ENCODE data around the gene CX3CR1. TPM values are rescaled to one million over a fixed set of nuclear protein-coding genes. Genes with fewer than 3 reads are reported as not detected.

Gene CX3CR1
- total and polyA plus RNA-seq, 10 of the 15 experiments (the other 5 are each of a cell fraction or from before 2014, with no cell fraction given), result 0.05 to 0.53 (median 0.15) TPM

DNA sequence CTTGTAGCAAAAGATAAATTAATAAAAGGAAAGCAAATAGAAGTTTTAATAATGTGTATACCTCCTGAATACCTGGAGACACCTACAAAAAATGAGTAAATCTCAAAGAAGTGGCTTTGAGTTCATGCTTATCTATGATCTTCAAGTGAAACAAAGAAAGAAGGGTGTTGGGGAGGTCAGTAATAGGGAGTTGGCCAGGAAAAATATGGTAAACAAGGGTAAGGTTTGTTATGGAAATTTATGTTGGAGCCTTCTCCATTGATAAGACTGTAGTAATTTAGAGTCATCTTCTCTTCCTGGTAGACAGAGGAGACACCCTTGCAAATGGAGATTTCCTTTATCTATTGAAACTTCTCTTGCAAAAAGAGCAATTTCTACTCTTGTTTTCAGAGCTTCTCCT lies 43.1 kb upstream of the CX3CR1 start:
- ChIA-PET POLR2A (interaction anchor here (1.0 to 1.3 kb wide), 2 partner anchors 13 to 23 kb away, joined by 3 read pairs; no protein-coding TSS in a partner anchor), RAD21 (ENCODE audit: unreplicated experiment) (interaction anchor here (1.4 kb wide), 1 partner anchor 28 kb away, joined by 3 read pairs; no protein-coding TSS in a partner anchor), CTCF (interaction anchor here (0.6 to 6.2 kb wide), 4 partner anchors 28 to 1273 kb away, joined by 3 to 43 read pairs (median 6); no protein-coding TSS in a partner anchor), SMC1A (ENCODE audit: uncharacterized antibody, unreplicated experiment) (interaction anchor here (1.0 to 2.0 kb wide), 3 partner anchors 13 to 34 kb away, joined by 3 to 9 read pairs (median 5); no protein-coding TSS in a partner anchor)
- no peaks in the 10 kb centered on the region for H3K79me2 ChIP-seq (ENCODE audit: control insufficient read depth, insufficient read depth, low read length)
- no TSS peak for BruUV-seq (replicated peaks)
- H3K27ac ChIP-seq (ENCODE audit: control insufficient read depth, insufficient read depth), result no peak overlapping the region
- DNase-seq (ENCODE audit: low read depth, low spot score), result no peak
- H3K4me1 ChIP-seq (ENCODE audit: control insufficient read depth, insufficient read depth, low read length), result peaks cover 11% of the 10 kb centered on the region
- H3K27me3 ChIP-seq (replicated peaks in 1 of 2; ENCODE audit: control insufficient read depth in 2 of 2, insufficient read depth in 2 of 2, low read length in 1 of 2), result no peaks in the 10 kb centered on the region
- no peak for FAIRE-seq
- H3K9me3 ChIP-seq (replicated peaks; ENCODE audit: control insufficient read depth, insufficient read depth, low read length), result no peaks in the 10 kb centered on the region
- no peaks in the 10 kb centered on the region for H4K20me1 ChIP-seq (ENCODE audit: control insufficient read depth, insufficient read depth)
- intact Hi-C loops (cut with micrococcal nuclease; ENCODE audit: unreplicated experiment) (no loop called here), in situ Hi-C loops (cut with MboI) (no loop called here)
- H3K9ac ChIP-seq (ENCODE audit: control insufficient read depth, insufficient read depth, low read length), result no peak overlapping the region
- H3K36me3 ChIP-seq (ENCODE audit: control insufficient read depth in 2 of 2, insufficient read depth in 2 of 2, low read length in 1 of 2), result no peaks in the 10 kb centered on the region
- ATAC-seq, result no peak
- H2AFZ ChIP-seq (ENCODE audit: control insufficient read depth, low read depth, low read length), result no peak overlapping the region
- H3K4me3 ChIP-seq, result no peak overlapping the region
- H3K4me2 ChIP-seq (ENCODE audit: control insufficient read depth, insufficient read depth), result no peak overlapping the region
- TF ChIP-seq CREM (IDR thresholded peaks at IDR 0.05; ENCODE audit: low read depth) (no peak), ETV6 (conservative IDR thresholded peaks at IDR 0.05 in 1 of 2, IDR thresholded peaks at IDR 0.05 in 1 of 2; ENCODE audit: borderline replicate concordance in 1 of 2, low read depth in 1 of 2) (no peak), EP300 (IDR thresholded peaks at IDR 0.05; ENCODE audit: borderline replicate concordance in 1 of 2, control insufficient read depth in 1 of 2, low read depth in 2 of 2, low read length in 2 of 2) (no peak), SIX5 (IDR thresholded peaks at IDR 0.05; ENCODE audit: low read depth, low read length, severe bottlenecking) (no peak), RELA (IDR thresholded peaks at IDR 0.05; ENCODE audit: borderline replicate concordance, partially characterized antibody) (no peak)
- TF ChIP-seq, protein P1, sequence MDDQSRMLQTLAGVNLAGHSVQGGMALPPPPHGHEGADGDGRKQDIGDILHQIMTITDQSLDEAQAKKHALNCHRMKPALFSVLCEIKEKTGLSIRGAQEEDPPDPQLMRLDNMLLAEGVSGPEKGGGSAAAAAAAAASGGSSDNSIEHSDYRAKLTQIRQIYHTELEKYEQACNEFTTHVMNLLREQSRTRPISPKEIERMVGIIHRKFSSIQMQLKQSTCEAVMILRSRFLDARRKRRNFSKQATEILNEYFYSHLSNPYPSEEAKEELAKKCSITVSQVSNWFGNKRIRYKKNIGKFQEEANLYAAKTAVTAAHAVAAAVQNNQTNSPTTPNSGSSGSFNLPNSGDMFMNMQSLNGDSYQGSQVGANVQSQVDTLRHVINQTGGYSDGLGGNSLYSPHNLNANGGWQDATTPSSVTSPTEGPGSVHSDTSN (IDR thresholded peaks at IDR 0.05; ENCODE audit: insufficient replicate concordance, low read depth, low read length), result no peak
- TF ChIP-seq, protein P2, sequence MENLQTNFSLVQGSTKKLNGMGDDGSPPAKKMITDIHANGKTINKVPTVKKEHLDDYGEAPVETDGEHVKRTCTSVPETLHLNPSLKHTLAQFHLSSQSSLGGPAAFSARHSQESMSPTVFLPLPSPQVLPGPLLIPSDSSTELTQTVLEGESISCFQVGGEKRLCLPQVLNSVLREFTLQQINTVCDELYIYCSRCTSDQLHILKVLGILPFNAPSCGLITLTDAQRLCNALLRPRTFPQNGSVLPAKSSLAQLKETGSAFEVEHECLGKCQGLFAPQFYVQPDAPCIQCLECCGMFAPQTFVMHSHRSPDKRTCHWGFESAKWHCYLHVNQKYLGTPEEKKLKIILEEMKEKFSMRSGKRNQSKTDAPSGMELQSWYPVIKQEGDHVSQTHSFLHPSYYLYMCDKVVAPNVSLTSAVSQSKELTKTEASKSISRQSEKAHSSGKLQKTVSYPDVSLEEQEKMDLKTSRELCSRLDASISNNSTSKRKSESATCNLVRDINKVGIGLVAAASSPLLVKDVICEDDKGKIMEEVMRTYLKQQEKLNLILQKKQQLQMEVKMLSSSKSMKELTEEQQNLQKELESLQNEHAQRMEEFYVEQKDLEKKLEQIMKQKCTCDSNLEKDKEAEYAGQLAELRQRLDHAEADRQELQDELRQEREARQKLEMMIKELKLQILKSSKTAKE (IDR thresholded peaks at IDR 0.05; ENCODE audit: low read depth, poor library complexity, severe bottlenecking), result no peak
- TF ChIP-seq, protein P3, sequence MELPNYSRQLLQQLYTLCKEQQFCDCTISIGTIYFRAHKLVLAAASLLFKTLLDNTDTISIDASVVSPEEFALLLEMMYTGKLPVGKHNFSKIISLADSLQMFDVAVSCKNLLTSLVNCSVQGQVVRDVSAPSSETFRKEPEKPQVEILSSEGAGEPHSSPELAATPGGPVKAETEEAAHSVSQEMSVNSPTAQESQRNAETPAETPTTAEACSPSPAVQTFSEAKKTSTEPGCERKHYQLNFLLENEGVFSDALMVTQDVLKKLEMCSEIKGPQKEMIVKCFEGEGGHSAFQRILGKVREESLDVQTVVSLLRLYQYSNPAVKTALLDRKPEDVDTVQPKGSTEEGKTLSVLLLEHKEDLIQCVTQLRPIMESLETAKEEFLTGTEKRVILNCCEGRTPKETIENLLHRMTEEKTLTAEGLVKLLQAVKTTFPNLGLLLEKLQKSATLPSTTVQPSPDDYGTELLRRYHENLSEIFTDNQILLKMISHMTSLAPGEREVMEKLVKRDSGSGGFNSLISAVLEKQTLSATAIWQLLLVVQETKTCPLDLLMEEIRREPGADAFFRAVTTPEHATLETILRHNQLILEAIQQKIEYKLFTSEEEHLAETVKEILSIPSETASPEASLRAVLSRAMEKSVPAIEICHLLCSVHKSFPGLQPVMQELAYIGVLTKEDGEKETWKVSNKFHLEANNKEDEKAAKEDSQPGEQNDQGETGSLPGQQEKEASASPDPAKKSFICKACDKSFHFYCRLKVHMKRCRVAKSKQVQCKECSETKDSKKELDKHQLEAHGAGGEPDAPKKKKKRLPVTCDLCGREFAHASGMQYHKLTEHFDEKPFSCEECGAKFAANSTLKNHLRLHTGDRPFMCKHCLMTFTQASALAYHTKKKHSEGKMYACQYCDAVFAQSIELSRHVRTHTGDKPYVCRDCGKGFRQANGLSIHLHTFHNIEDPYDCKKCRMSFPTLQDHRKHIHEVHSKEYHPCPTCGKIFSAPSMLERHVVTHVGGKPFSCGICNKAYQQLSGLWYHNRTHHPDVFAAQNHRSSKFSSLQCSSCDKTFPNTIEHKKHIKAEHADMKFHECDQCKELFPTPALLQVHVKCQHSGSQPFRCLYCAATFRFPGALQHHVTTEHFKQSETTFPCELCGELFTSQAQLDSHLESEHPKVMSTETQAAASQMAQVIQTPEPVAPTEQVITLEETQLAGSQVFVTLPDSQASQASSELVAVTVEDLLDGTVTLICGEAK (IDR thresholded peaks at IDR 0.05; ENCODE audit: borderline replicate concordance), result no peak
- TF ChIP-seq, protein P4, sequence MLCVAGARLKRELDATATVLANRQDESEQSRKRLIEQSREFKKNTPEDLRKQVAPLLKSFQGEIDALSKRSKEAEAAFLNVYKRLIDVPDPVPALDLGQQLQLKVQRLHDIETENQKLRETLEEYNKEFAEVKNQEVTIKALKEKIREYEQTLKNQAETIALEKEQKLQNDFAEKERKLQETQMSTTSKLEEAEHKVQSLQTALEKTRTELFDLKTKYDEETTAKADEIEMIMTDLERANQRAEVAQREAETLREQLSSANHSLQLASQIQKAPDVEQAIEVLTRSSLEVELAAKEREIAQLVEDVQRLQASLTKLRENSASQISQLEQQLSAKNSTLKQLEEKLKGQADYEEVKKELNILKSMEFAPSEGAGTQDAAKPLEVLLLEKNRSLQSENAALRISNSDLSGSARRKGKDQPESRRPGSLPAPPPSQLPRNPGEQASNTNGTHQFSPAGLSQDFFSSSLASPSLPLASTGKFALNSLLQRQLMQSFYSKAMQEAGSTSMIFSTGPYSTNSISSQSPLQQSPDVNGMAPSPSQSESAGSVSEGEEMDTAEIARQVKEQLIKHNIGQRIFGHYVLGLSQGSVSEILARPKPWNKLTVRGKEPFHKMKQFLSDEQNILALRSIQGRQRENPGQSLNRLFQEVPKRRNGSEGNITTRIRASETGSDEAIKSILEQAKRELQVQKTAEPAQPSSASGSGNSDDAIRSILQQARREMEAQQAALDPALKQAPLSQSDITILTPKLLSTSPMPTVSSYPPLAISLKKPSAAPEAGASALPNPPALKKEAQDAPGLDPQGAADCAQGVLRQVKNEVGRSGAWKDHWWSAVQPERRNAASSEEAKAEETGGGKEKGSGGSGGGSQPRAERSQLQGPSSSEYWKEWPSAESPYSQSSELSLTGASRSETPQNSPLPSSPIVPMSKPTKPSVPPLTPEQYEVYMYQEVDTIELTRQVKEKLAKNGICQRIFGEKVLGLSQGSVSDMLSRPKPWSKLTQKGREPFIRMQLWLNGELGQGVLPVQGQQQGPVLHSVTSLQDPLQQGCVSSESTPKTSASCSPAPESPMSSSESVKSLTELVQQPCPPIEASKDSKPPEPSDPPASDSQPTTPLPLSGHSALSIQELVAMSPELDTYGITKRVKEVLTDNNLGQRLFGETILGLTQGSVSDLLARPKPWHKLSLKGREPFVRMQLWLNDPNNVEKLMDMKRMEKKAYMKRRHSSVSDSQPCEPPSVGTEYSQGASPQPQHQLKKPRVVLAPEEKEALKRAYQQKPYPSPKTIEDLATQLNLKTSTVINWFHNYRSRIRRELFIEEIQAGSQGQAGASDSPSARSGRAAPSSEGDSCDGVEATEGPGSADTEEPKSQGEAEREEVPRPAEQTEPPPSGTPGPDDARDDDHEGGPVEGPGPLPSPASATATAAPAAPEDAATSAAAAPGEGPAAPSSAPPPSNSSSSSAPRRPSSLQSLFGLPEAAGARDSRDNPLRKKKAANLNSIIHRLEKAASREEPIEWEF (IDR thresholded peaks at IDR 0.05; ENCODE audit: insufficient replicate concordance, low read depth, low read length), result no peak
